ENCODE data around the gene SECISBP2.

GRCh38 chr9:89383721-89384300 is 65.5 kb downstream of the SECISBP2 start:
- TF ChIP-seq, protein P1, sequence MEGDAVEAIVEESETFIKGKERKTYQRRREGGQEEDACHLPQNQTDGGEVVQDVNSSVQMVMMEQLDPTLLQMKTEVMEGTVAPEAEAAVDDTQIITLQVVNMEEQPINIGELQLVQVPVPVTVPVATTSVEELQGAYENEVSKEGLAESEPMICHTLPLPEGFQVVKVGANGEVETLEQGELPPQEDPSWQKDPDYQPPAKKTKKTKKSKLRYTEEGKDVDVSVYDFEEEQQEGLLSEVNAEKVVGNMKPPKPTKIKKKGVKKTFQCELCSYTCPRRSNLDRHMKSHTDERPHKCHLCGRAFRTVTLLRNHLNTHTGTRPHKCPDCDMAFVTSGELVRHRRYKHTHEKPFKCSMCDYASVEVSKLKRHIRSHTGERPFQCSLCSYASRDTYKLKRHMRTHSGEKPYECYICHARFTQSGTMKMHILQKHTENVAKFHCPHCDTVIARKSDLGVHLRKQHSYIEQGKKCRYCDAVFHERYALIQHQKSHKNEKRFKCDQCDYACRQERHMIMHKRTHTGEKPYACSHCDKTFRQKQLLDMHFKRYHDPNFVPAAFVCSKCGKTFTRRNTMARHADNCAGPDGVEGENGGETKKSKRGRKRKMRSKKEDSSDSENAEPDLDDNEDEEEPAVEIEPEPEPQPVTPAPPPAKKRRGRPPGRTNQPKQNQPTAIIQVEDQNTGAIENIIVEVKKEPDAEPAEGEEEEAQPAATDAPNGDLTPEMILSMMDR (IDR thresholded peaks at IDR 0.05; ENCODE audit: poor library complexity): no peak
- no peak for TF ChIP-seq EZH2phosphoT487 (IDR thresholded peaks at IDR 0.05; ENCODE audit: low read depth, severe bottlenecking, unreplicated experiment)
- no peak for TF ChIP-seq EZH2 (IDR thresholded peaks at IDR 0.05; ENCODE audit: borderline replicate concordance)
